A549 (cell line): ENCODE results near the gene DAZAP1.

Experiments
- CBX8 ChIP-seq: fragments of 200-600 bp; sonication (generic); IDR thresholded peaks from 2 replicates; pipeline ENCODE4 v1.6.1; 2016
- CHD2 ChIP-seq: fragments of 150-350 bp; IDR thresholded peaks from 2 replicates; pipeline ENCODE4 v1.6.1; 2014; ENCODE audit warnings: low read length; ENCODE audit not compliant: partially characterized antibody
- CTCF ChIP-seq: fragments of >200 bp; sonication (Bioruptor Twin); formaldehyde crosslinking; IDR thresholded peaks from 3 replicates; pipeline ENCODE4 v1.5.1; 2016
- ELK1 ChIP-seq: fragments of 150-350 bp; IDR thresholded peaks from 2 replicates; pipeline ENCODE4 v1.6.1; 2014; ENCODE audit warnings: low read depth, mild to moderate bottlenecking, low read length
- ESRRA ChIP-seq: fragments of 150-350 bp; IDR thresholded peaks from 2 replicates; pipeline ENCODE4 v1.6.1; 2014; ENCODE audit warnings: mild to moderate bottlenecking, low read length, borderline replicate concordance
- HMGXB4 ChIP-seq: fragments of 250-450 bp; sonication (Bioruptor Pico); IDR thresholded peaks from 2 replicates; pipeline ENCODE4 v1.5.0; 2021; ENCODE audit warnings: mild to moderate bottlenecking, moderate library complexity, borderline replicate concordance
- POLR2A ChIP-seq: IDR thresholded peaks from 2 replicates; pipeline ENCODE4 v1.6.1; 2012; ENCODE audit warnings: mild to moderate bottlenecking, low read length
- RCOR1 ChIP-seq: fragments of 150-350 bp; IDR thresholded peaks from 2 replicates; pipeline ENCODE4 v1.6.1; 2014; ENCODE audit warnings: antibody characterized with exemption, low read length, low read depth
- REST ChIP-seq: fragments of 200-600 bp; sonication (generic); IDR thresholded peaks from 2 replicates; pipeline ENCODE4 v1.6.1; 2016; ENCODE audit warnings: antibody characterized with exemption, mild to moderate bottlenecking, moderate library complexity
- ZC3H11A ChIP-seq: fragments of 450-650 bp; IDR thresholded peaks from 2 replicates; pipeline ENCODE4 v1.6.1; 2014; ENCODE audit warnings: antibody characterized with exemption, mild to moderate bottlenecking

GRCh38 chr19:1385816-1386215 is 21.6 kb upstream of the DAZAP1 start:
- TF ChIP-seq CTCF (no peak), CHD2 (no peak), ESRRA (no peak), ZC3H11A (no peak), REST (no peak), RCOR1 (no peak), POLR2A (no peak), CBX8 (no peak), HMGXB4 (CRISPR knock-in tag) (no peak), ELK1 (no peak)
